ENCODE measurements around the gene WWC2. TPM values are rescaled to one million over a fixed set of nuclear protein-coding genes. Genes with fewer than 3 reads are reported as not detected.

Gene WWC2
- total and polyA plus RNA-seq, 12 donors, result 6.0 to 37.4 (median 31.2) TPM

DNA sequence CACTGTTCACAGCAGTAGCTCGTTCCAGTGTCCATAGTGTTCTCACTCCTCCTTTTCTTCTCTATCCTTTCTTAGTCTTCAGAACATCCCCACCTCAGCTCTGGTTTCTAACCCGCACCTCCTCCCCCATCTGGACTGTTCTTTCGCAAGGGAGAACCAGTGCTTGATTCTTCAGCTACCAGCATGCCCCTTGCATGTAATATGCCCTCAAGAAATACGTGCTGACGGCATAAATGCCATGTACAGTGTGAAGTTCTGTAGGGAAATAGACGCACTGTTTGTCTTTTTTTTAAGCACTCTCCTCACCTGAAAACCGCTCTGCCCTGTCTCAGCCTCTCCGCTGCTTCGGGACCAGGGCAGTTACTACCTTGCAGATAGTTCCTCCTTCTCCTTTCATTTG, 215.7 kb downstream of the WWC2 start:
- TF ChIP-seq, protein P1, sequence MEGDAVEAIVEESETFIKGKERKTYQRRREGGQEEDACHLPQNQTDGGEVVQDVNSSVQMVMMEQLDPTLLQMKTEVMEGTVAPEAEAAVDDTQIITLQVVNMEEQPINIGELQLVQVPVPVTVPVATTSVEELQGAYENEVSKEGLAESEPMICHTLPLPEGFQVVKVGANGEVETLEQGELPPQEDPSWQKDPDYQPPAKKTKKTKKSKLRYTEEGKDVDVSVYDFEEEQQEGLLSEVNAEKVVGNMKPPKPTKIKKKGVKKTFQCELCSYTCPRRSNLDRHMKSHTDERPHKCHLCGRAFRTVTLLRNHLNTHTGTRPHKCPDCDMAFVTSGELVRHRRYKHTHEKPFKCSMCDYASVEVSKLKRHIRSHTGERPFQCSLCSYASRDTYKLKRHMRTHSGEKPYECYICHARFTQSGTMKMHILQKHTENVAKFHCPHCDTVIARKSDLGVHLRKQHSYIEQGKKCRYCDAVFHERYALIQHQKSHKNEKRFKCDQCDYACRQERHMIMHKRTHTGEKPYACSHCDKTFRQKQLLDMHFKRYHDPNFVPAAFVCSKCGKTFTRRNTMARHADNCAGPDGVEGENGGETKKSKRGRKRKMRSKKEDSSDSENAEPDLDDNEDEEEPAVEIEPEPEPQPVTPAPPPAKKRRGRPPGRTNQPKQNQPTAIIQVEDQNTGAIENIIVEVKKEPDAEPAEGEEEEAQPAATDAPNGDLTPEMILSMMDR (IDR thresholded peaks at IDR 0.05), result no peak
- Histone ChIP-seq H3K36me3 (peaks cover 0 to 82% (median 16%) of the 10 kb centered on the region in 9 donors), H3K27me3 (no peaks in the 10 kb centered on the region), H3K4me3 (no peak overlapping the region), H3K4me1 (no peaks in the 10 kb centered on the region), H3K9me3 (no peaks in the 10 kb centered on the region), H3K27ac (no peak overlapping the region)
- ATAC-seq (no peak), DNase-seq (no peak)
- WGBS, 2 donors, result 93% methylated on average over 9 of the region's 9 CpGs
- intact Hi-C loops (cut with DNase I), result loop anchor here in 1 of 10 donors (10.0 kb wide), 1 partner anchor 80 kb away; no protein-coding TSS in a partner anchor

DNA sequence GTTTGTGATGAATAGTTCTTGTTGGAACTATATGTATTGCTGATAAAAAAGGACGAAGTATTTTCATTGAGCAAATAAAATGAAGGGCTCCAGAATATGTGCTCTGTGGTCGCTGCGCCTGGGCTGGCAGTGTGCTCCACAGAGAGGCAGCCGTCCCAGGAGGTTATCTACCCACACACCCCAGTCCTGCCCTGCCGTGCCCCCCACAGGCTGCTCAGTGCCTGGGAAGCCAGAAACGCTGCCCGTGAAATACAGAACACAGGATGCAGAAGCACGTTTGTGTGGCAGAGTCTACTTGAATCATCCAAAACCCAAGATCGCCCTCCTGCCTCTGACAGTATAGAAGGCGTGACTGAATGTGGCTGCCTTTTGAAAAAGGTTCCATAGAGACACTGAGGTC, 219.6 kb downstream of the WWC2 start:
- no peaks in the 10 kb centered on the region for H3K9me3 ChIP-seq
- TF ChIP-seq, protein P1 (IDR thresholded peaks at IDR 0.05), result no peak
- peaks cover 0 to 62% (median 8%) of the 10 kb centered on the region in 9 donors for H3K36me3 ChIP-seq
- intact Hi-C loops (cut with DNase I), result loop anchor here in 1 of 10 donors (10.0 kb wide), 1 partner anchor 76 kb away; no protein-coding TSS in a partner anchor
- H3K27ac ChIP-seq, result no peak overlapping the region
- DNase-seq (no peak), ATAC-seq (no peak)
- 81 to 86% methylated on average over 10 of the region's 10 CpGs for WGBS, 2 donors
- H3K27me3 ChIP-seq, result no peaks in the 10 kb centered on the region
- no peaks in the 10 kb centered on the region for H3K4me1 ChIP-seq
- H3K4me3 ChIP-seq, result no peak overlapping the region

DNA sequence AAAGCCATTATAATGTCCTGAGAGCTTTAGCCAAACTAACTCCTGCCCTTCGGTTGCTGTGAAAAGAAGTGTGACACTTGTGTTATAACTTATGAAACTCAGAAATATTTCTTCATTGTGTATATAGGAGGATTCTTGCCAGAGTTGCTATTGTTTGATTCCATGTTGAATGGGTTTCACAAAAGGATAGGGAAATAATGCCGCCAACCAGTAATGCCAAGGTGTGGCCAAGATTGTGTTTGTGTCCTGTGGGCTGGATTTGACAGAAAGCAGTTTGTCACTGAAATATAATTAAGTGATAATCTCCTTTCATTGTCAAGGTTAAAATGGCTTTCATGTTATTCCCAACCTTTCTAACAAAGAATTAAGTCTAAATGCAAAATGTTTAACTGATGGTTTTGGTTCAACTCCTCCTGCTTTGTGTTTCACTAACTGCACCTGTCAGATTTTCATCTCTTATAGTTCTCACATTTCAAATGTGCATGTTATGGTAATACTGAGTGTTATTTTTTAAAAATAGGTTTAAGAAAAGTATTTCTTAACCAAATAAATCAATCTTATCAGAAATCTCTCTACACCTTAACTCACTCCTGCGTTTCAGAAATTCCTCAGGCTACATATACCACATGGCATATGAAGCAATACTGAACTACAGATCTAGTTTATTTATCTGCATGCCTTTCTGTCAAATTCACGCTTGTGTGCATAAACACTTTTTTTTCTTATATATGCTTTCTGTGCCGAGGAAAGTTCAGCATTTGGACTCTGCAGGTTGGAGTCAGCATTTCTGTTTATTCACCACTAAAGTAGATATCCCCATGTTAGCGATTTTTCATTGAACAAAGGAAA, 221.4 kb downstream of the WWC2 start, which contains the start of gene CLDN22:
TSS of gene CLDN22 (minus strand) at position 66 of the 849 bp plus-strand sequence. CDS start at position 8, 58 bp downstream.
- no peak for ATAC-seq
- TF ChIP-seq, protein P1 (IDR thresholded peaks at IDR 0.05), result no peak
- no peak within 1 kb of the TSS for H3K27ac ChIP-seq
- peaks cover 0 to 44% (median 4%) of the 10 kb centered on the region in 9 donors for H3K36me3 ChIP-seq
- no peak within 1 kb of the TSS for H3K4me3 ChIP-seq
- no peaks in the 10 kb centered on the region for H3K4me1 ChIP-seq
- H3K27me3 ChIP-seq, result no peaks in the 10 kb centered on the region
- H3K9me3 ChIP-seq, result no peaks in the 10 kb centered on the region
- DNase-seq, result no peak
- intact Hi-C loops (cut with DNase I), result no loop called here
- 87 to 93% methylated on average over 6 of the region's 6 CpGs for WGBS, 2 donors

DNA sequence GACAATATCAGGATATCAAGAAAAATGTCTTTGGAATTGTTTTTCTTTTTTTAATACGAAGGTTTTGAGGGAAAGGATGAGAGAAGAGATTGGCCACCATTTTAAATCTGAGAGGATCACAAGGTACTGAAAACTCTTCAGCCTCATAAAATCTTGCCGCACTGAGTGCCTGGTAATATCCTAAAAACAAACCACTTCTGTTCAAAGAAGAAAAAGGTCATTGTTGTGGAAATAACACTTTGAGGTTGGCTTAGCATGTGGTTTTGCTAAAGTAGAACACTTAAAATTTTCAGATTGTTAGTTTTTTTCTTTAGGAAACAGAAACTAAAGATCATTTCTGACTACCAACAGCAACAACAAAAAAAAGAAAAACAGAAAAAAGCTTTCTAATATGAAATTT, 222.0 kb downstream of the WWC2 start:
- 90 to 95% methylated on average over 2 of the region's 2 CpGs for WGBS, 2 donors

More for the DNA sequence above, 222.0 kb downstream of the WWC2 start:
- no peak for DNase-seq
- no peaks in the 10 kb centered on the region for H3K27me3 ChIP-seq
- intact Hi-C loops (cut with DNase I), result no loop called here
- TF ChIP-seq, protein P1 (IDR thresholded peaks at IDR 0.05), result no peak
- H3K27ac ChIP-seq, result no peak overlapping the region
- no peaks in the 10 kb centered on the region for H3K4me1 ChIP-seq
- ATAC-seq, result no peak
- H3K4me3 ChIP-seq, result no peak overlapping the region
- peaks cover 0 to 37% (median 4%) of the 10 kb centered on the region in 9 donors for H3K36me3 ChIP-seq
- H3K9me3 ChIP-seq, result no peaks in the 10 kb centered on the region
